ENCODE data around the gene OR5C1.
"Not testable (repeated sequence)": the region's sequence is repeated elsewhere in the genome, so short reads cannot be mapped to it uniquely, and the experiment has no call there.

The OR5C1 gene

DNA sequence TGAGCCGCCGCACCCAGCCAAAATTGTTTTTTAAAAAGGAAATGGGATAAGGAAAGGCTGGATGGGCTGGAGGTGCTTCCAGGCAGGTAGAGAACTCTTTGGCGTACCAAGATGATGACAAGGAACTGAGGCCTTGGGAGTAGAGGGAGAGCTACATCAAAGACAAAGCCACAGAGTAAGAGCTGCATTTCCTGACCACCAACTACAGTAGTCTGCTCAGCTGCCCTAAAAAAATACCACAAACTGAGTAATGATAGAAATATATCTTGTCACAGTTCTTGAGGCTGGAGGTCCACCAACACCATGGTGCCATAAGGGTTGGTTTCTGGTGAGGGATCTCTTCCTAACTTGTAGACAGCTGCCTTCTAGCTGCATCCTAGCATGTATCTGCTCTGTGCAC lies 19.4 kb downstream of the OR5C1 start:
- no peak for DNase-seq (ENCODE audit: low read depth, low spot score)
- no peak overlapping the region for H3K4me3 ChIP-seq (ENCODE audit: low read depth, low read length)
- TF ChIP-seq CTCF (IDR thresholded peaks at IDR 0.05; ENCODE audit: low read depth, low read length) = no peak
- in situ Hi-C loops (cut with HindIII; ENCODE audit: low sequenced_read_pairs) = no loop called here

- H3K4me3 ChIP-seq (ENCODE audit: low read depth, low read length); in situ Hi-C loops (cut with HindIII; ENCODE audit: low sequenced_read_pairs): not testable (repeated sequence)
Measured at GRCh38 chr9:122809261-122809660, 20.5 kb downstream of the OR5C1 start.

DNA sequence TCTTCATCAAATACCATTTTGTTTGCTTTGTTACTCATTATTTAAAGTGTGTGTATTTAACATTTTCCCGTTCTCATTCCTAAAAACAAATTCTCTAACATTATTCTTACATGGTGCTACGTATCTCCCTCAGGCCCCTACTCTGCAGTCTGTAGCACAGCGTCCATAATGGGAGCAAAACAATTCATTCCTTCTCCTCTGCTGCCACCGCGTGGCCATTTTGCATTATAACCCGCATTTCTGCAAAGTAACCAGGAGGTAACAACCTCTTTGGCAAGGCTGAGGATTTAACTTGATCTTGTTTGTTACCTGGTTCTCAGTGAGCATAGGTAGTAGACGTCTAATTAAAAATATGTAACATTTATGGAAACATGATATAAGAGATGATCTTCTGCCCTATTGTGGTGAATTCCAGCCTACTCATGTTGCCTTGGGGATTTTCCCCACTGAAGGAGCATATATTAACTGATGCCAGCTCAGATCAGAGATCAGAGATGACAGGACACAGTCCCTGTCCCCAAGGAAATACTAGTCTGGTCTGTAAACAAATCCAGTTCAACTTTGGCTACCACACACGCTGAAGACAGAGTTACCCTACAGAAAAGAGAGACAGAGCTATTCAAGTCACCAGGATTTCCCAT lies 21.7 kb downstream of the OR5C1 start:
- in situ Hi-C loops (cut with HindIII; ENCODE audit: low sequenced_read_pairs) = no loop called here
- peak; percentile 75 for DNase-seq (ENCODE audit: low read depth, low spot score)
- TF ChIP-seq CTCF (IDR thresholded peaks at IDR 0.05; ENCODE audit: low read depth, low read length) = peak; percentile 59
- no peak overlapping the region for H3K4me3 ChIP-seq (ENCODE audit: low read depth, low read length)

More at GRCh38 chr9:122809261-122809660, 20.5 kb downstream of the OR5C1 start:
- DNase-seq (ENCODE audit: low read depth, low spot score) = not testable (repeated sequence)

- no peak overlapping the region for H3K4me3 ChIP-seq (ENCODE audit: low read depth, low read length)
- in situ Hi-C loops (cut with HindIII; ENCODE audit: low sequenced_read_pairs) = no loop called here
- DNase-seq (ENCODE audit: low read depth, low spot score) = no peak
- no peak for TF ChIP-seq CTCF (IDR thresholded peaks at IDR 0.05; ENCODE audit: low read depth, low read length)
Measured at GRCh38 chr9:122812736-122813135, 24.0 kb downstream of the OR5C1 start.

DNA sequence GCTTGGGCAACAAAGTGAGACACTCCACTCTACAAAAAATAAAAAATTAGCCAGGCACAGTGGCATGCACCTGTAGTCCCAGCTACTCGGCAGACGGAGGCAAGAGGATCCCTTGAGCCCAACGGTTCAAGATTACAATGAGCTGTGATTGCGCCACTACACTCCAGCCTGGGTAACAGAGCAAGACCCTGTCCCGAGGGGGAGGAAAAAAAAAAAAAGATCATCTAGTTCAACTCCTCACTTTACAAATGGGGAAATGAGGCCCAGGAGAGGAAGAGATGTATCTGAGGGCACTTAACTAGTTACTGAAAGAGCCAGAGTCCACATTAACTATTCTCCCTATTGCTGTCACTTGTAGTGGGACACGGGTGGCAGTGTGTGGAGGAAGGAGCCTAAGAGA lies 25.8 kb downstream of the OR5C1 start:
- no peak for DNase-seq (ENCODE audit: low read depth, low spot score)
- in situ Hi-C loops (cut with HindIII; ENCODE audit: low sequenced_read_pairs) = no loop called here

DNA sequence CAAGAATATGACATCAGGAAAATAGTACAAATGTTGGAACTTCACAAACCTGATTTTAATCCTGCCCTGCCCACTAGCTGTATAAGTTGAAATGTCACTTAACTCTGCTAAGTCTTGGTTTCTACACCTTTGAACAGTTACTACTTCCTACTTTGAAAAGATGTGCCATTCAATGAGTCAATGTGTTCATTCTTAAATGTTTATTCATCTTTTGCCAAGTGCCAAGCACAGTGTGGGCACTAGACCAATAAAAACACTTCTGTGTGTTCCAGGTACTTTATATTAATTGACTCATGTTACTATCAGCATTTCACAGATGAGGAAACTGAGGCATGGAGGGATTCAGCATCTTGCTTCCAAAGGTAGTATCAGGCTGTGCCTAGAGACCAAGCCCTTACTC lies 26.8 kb downstream of the OR5C1 start:
- no peak for TF ChIP-seq CTCF (IDR thresholded peaks at IDR 0.05; ENCODE audit: low read depth, low read length)
- in situ Hi-C loops (cut with HindIII; ENCODE audit: low sequenced_read_pairs) = no loop called here
- no peak overlapping the region for H3K4me3 ChIP-seq (ENCODE audit: low read depth, low read length)
- no peak for DNase-seq (ENCODE audit: low read depth, low spot score)

More for the DNA sequence above, 25.8 kb downstream of the OR5C1 start:
- H3K4me3 ChIP-seq (ENCODE audit: low read depth, low read length) = no peak overlapping the region
- TF ChIP-seq CTCF (IDR thresholded peaks at IDR 0.05; ENCODE audit: low read depth, low read length) = no peak

- DNase-seq (ENCODE audit: low read depth, low spot score) = peak; percentile 32
- in situ Hi-C loops (cut with HindIII; ENCODE audit: low sequenced_read_pairs) = no loop called here
- TF ChIP-seq CTCF (IDR thresholded peaks at IDR 0.05; ENCODE audit: low read depth, low read length) = no peak
- H3K4me3 ChIP-seq (ENCODE audit: low read depth, low read length) = no peak overlapping the region
Measured at GRCh38 chr9:122816163-122816867, 27.6 kb downstream of the OR5C1 start.

All from astrocyte of the spinal cord (primary cell).